HCT116 (cell line): ENCODE results near the gene SARNP.

Experiments
- CTCF ChIP-seq, 3 experiments: fragments of 200-600 bp in 1 of 3; sonication (generic) in 1 of 3; IDR thresholded peaks in 2 of 3; conservative IDR thresholded peaks in 1 of 3; 2 replicates each; pipeline ENCODE4 v1.5.1; 2012 to 2017; ENCODE audit warnings: low read depth in 2 of 3, low read length in 2 of 3, antibody characterized with exemption in 1 of 3, borderline replicate concordance in 1 of 3, control low read depth in 1 of 3, mild to moderate bottlenecking in 1 of 3, mixed read lengths in 1 of 3, mixed run types in 1 of 3, moderate library complexity in 1 of 3; ENCODE audit not compliant: insufficient read depth in 1 of 3
- EGR1 ChIP-seq: IDR thresholded peaks from 2 replicates; pipeline ENCODE4 v1.6.1; 2012; ENCODE audit warnings: low read depth
- MAX ChIP-seq: IDR thresholded peaks from 2 replicates; pipeline ENCODE4 v1.6.1; 2012
- POLR2A ChIP-seq: IDR thresholded peaks from 2 replicates; pipeline ENCODE4 v1.7.0; 2011; ENCODE audit warnings: borderline replicate concordance; ENCODE audit not compliant: insufficient read depth, insufficient read length; ENCODE audit errors: extremely low read depth
- POLR2AphosphoS5 ChIP-seq: IDR thresholded peaks from 2 replicates; pipeline ENCODE4 v1.6.1; 2011; ENCODE audit warnings: mild to moderate bottlenecking, low read depth, low read length, moderate library complexity
- RAD21 ChIP-seq: IDR thresholded peaks from 2 replicates; pipeline ENCODE4 v1.6.1; 2012; ENCODE audit warnings: low read depth, mild to moderate bottlenecking
- SIN3A ChIP-seq: IDR thresholded peaks from 2 replicates; pipeline ENCODE4 v1.6.1; 2012; ENCODE audit warnings: low read depth
- SP1 ChIP-seq: IDR thresholded peaks from 2 replicates; pipeline ENCODE4 v1.6.1; 2012; ENCODE audit warnings: low read depth

- TF ChIP-seq RAD21, result no peak
- no peak for TF ChIP-seq CTCF (IDR thresholded peaks at IDR 0.05 in 2 of 3, conservative IDR thresholded peaks at IDR 0.05 in 1 of 3; ENCODE audit: borderline replicate concordance in 1 of 3, insufficient read depth in 1 of 3, low read depth in 2 of 3, low read length in 2 of 3)
- TF ChIP-seq POLR2AphosphoS5, result no peak
- TF ChIP-seq MAX, result no peak
- no peak for TF ChIP-seq SIN3A
- no peak for TF ChIP-seq SP1
- no peak for TF ChIP-seq POLR2A
- no peak for TF ChIP-seq EGR1
Measured at GRCh38 chr12:55861871-55862270, 44.3 kb upstream of the SARNP start.
